Fibroblast of lung (primary cell): ENCODE data around the gene GH1.

Source experiments
- CTCF ChIP-seq, 2 donors: IDR thresholded peaks in 1 of 2; conservative IDR thresholded peaks in 1 of 2; 1 replicate in 1 of 2; 2 replicates in 1 of 2; pipeline ENCODE4 v1.5.1; 2011 to 2012; ENCODE audit warnings: low read length in 2 of 2, control low read depth in 1 of 2, inconsistent platforms in 1 of 2, low read depth in 1 of 2, mild to moderate bottlenecking in 1 of 2
- EZH2 ChIP-seq: IDR thresholded peaks from 2 replicates; pipeline ENCODE4 v1.5.1; 2012; ENCODE audit warnings: low read length, control low read depth, mild to moderate bottlenecking; ENCODE audit errors: missing control alignments

GRCh38 chr17:63927464-63928171 lies 9.0 kb upstream of the GH1 start:
- TF ChIP-seq CTCF (conservative IDR thresholded peaks at IDR 0.05 in 1 of 2, IDR thresholded peaks at IDR 0.05 in 1 of 2; ENCODE audit: low read depth in 1 of 2, low read length in 2 of 2) (no peak), EZH2 (no peak)
